Measurements from ENCODE around the gene TMEM106C. TPM values are rescaled to one million over a fixed set of nuclear protein-coding genes. Genes with fewer than 3 reads are reported as not detected.

The TMEM106C gene
- total RNA-seq, 1 experiment from 2014 or later = 48.3 TPM

DNA sequence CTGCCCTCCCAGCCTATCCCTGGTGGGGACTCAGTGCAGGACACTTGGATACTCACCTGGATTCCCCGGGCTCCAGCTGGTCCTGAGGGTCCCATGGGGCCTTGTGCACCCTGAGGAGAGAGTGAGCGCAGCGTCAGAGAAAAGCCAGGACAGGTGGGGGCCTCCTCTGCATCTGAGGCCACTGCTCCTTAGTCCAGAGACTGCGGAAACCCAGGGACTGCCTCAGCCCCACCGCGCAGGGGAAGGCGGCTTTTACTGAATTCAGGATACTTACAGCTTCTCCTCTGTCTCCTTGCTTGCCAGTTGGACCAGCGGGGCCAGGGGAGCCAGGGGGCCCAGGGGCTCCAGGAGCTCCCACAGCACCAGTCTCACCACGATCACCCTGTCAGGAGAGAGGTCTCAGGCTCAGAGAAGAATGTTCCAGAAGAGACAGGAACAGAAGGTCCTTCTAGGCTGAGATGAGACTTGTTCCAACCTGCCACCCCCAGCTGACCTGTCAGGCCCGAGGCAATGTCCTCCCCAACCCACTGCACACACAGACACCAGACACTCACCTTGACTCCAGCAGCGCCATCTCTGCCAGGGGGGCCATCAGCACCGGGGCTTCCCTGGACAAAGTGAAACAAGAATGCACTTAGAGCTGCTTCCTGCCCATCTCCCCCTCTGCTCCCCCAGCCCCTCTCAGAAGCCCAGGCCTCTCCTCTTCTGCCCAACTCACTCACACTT lies 13.8 kb downstream of the TMEM106C start:
- DNase-seq (ENCODE audit: low spot score) = no peak
- Mint-ChIP-seq H3K9me3 (no peaks in the 10 kb centered on the region), H3K27me3 (ENCODE audit: low read depth) (peaks cover 2% of the 10 kb centered on the region; the same call in 1 of the 2 replicates), H3K4me3 (no peak overlapping the region), H3K36me3 (no peaks in the 10 kb centered on the region), H3K4me1 (no peaks in the 10 kb centered on the region), H3K27ac (no peak overlapping the region)
- no peak for TF ChIP-seq SOX15 (CRISPR knock-in tag; IDR thresholded peaks at IDR 0.05)
- no peak for TF ChIP-seq STAT6 (CRISPR knock-in tag; conservative IDR thresholded peaks at IDR 0.05; ENCODE audit: low read depth)
- no peak for TF ChIP-seq ZNF425 (CRISPR knock-in tag; conservative IDR thresholded peaks at IDR 0.05)
- TF ChIP-seq, protein P1, sequence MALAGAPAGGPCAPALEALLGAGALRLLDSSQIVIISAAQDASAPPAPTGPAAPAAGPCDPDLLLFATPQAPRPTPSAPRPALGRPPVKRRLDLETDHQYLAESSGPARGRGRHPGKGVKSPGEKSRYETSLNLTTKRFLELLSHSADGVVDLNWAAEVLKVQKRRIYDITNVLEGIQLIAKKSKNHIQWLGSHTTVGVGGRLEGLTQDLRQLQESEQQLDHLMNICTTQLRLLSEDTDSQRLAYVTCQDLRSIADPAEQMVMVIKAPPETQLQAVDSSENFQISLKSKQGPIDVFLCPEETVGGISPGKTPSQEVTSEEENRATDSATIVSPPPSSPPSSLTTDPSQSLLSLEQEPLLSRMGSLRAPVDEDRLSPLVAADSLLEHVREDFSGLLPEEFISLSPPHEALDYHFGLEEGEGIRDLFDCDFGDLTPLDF (CRISPR knock-in tag; IDR thresholded peaks at IDR 0.05) = no peak
- no peak for TF ChIP-seq TP53 (CRISPR knock-in tag; IDR thresholded peaks at IDR 0.05)
- TF ChIP-seq RORB (CRISPR knock-in tag; IDR thresholded peaks at IDR 0.05) = no peak
- no peak for TF ChIP-seq MYBL2 (CRISPR knock-in tag; IDR thresholded peaks at IDR 0.05)
- no peak for TF ChIP-seq ETV6 (CRISPR knock-in tag; IDR thresholded peaks at IDR 0.05)
- TF ChIP-seq CREB1 (CRISPR knock-in tag; IDR thresholded peaks at IDR 0.05) = no peak
- TF ChIP-seq ZNF232 (CRISPR knock-in tag; IDR thresholded peaks at IDR 0.05) = no peak
- no peak for TF ChIP-seq ZNF263 (CRISPR knock-in tag; IDR thresholded peaks at IDR 0.05; ENCODE audit: low read depth)
- TF ChIP-seq HMGA2 (CRISPR knock-in tag; IDR thresholded peaks at IDR 0.05) = no peak
- no peak for TF ChIP-seq OVOL2 (CRISPR knock-in tag; IDR thresholded peaks at IDR 0.05; ENCODE audit: borderline replicate concordance)
- TF ChIP-seq, protein P2, sequence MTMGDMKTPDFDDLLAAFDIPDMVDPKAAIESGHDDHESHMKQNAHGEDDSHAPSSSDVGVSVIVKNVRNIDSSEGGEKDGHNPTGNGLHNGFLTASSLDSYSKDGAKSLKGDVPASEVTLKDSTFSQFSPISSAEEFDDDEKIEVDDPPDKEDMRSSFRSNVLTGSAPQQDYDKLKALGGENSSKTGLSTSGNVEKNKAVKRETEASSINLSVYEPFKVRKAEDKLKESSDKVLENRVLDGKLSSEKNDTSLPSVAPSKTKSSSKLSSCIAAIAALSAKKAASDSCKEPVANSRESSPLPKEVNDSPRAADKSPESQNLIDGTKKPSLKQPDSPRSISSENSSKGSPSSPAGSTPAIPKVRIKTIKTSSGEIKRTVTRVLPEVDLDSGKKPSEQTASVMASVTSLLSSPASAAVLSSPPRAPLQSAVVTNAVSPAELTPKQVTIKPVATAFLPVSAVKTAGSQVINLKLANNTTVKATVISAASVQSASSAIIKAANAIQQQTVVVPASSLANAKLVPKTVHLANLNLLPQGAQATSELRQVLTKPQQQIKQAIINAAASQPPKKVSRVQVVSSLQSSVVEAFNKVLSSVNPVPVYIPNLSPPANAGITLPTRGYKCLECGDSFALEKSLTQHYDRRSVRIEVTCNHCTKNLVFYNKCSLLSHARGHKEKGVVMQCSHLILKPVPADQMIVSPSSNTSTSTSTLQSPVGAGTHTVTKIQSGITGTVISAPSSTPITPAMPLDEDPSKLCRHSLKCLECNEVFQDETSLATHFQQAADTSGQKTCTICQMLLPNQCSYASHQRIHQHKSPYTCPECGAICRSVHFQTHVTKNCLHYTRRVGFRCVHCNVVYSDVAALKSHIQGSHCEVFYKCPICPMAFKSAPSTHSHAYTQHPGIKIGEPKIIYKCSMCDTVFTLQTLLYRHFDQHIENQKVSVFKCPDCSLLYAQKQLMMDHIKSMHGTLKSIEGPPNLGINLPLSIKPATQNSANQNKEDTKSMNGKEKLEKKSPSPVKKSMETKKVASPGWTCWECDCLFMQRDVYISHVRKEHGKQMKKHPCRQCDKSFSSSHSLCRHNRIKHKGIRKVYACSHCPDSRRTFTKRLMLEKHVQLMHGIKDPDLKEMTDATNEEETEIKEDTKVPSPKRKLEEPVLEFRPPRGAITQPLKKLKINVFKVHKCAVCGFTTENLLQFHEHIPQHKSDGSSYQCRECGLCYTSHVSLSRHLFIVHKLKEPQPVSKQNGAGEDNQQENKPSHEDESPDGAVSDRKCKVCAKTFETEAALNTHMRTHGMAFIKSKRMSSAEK (CRISPR knock-in tag; IDR thresholded peaks at IDR 0.05; ENCODE audit: borderline replicate concordance) = no peak
- no peak for TF ChIP-seq E2F4 (CRISPR knock-in tag; IDR thresholded peaks at IDR 0.05; ENCODE audit: borderline replicate concordance, low read depth)
- TF ChIP-seq, protein P3, sequence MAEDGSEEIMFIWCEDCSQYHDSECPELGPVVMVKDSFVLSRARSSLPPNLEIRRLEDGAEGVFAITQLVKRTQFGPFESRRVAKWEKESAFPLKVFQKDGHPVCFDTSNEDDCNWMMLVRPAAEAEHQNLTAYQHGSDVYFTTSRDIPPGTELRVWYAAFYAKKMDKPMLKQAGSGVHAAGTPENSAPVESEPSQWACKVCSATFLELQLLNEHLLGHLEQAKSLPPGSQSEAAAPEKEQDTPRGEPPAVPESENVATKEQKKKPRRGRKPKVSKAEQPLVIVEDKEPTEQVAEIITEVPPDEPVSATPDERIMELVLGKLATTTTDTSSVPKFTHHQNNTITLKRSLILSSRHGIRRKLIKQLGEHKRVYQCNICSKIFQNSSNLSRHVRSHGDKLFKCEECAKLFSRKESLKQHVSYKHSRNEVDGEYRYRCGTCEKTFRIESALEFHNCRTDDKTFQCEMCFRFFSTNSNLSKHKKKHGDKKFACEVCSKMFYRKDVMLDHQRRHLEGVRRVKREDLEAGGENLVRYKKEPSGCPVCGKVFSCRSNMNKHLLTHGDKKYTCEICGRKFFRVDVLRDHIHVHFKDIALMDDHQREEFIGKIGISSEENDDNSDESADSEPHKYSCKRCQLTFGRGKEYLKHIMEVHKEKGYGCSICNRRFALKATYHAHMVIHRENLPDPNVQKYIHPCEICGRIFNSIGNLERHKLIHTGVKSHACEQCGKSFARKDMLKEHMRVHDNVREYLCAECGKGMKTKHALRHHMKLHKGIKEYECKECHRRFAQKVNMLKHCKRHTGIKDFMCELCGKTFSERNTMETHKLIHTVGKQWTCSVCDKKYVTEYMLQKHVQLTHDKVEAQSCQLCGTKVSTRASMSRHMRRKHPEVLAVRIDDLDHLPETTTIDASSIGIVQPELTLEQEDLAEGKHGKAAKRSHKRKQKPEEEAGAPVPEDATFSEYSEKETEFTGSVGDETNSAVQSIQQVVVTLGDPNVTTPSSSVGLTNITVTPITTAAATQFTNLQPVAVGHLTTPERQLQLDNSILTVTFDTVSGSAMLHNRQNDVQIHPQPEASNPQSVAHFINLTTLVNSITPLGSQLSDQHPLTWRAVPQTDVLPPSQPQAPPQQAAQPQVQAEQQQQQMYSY (CRISPR knock-in tag; IDR thresholded peaks at IDR 0.05) = no peak
- no peak for TF ChIP-seq ESRRA (CRISPR knock-in tag; IDR thresholded peaks at IDR 0.05; ENCODE audit: borderline replicate concordance)
- TF ChIP-seq ZNF317 (CRISPR knock-in tag; IDR thresholded peaks at IDR 0.05; ENCODE audit: borderline replicate concordance, low read depth) = no peak
- no peak for TF ChIP-seq IRF2 (CRISPR knock-in tag; IDR thresholded peaks at IDR 0.05; ENCODE audit: borderline replicate concordance, low read depth)
- TF ChIP-seq MAX (CRISPR knock-in tag; IDR thresholded peaks at IDR 0.05) = no peak
- POLR2A ChIA-PET = no interaction called here
- CTCF ChIA-PET = interaction anchor here (1.2 kb wide), 1 partner anchor 35 kb away, joined by 4 read pairs; no protein-coding TSS in a partner anchor
- ATAC-seq = no peak
